Endometrial microvascular endothelial cells (primary cell): ENCODE results near the gene TMEM212. TPM values are rescaled to one million over a fixed set of nuclear protein-coding genes. Genes with fewer than 3 reads are reported as not detected.

ENCODE experiments used
- in situ Hi-C: cut with HindIII; loops from 2 replicates; pipeline ENCODE4 v1.10.0; 2017; ENCODE audit warnings: low sequenced_read_pairs, low pct_unique_long_range_greater_than_20kb; ENCODE audit errors: inconsistent ontology term
- total RNA-seq: library from RNA; depleted of rRNA; stranded (reverse); fragments of >200 nt; gene quantifications from one replicate; pipeline ENCODE4 v1.2.3, GENCODE V29; 2015; ENCODE audit errors: inconsistent ontology term

Gene TMEM212
- total RNA-seq, 1 donor from 2014 or later, result not detected

DNA sequence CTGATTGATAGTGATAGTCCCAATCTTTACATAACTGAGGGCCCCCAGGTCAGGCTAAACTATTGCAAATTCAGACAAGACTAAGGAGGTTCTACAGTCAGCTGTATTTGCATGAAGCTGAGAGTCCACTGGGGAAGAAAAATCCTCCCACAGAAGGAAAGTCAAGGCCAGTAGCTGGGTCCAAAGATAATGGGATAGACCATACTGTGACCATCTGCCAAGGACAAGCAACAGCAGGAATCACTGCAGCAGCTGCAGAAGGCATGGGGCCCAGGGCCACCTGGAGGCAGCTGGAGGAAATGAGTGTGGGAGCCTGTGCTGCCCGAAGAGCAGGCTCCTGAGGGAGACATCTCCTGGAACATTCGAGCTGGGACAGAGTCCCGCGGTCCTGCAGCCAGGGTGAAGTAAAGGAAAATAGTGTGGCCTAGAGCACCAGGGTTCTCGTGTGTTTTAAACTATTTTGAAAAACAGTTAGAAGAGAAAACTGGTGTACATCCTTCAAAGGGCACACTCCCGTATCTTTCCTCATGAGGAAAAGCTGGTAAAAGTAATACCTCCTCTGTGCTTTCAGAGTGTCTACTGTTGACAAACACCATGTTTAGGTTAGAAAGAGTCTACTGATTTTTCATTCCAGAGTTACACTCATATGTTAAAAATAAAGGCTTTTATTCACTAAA, 13.2 kb upstream of the TMEM212 start:
- in situ Hi-C loops, result no loop called here

DNA sequence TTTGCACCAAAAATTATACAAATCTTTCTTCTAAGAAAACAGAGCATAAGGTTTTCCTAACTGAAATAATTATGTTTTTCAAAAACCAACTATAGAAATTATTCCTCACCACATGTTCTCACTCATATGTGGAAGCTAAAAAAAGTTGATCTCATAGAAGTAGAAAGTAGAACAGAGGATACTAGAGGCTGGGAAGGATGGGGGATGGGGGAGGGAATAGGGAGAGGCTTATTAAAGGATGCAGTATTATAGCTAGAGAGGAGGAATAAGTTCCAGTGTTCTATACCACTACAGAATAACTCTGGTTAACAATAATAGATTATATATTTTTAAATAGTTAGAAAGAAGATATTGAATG, 12.7 kb upstream of the TMEM212 start:
- in situ Hi-C loops, result no loop called here

DNA sequence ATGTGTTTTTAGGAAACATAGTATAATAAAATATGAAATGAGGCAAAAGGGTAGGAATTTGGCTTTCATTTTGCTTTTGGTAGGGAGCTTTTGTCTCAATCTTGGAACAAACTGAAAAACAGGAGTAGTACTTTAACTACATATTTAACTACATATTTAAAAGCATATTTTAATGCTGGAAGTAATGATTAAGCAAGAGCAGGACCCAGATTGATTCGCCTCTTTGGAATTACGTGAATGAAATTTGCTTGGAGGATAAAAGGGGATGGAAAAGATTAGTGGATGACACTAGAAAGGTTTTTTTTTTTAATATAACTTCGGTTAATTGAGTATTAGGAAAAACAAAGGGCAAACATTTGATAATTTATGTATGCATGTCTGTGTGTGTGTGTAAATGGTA, 11.2 kb upstream of the TMEM212 start:
- in situ Hi-C loops, result no loop called here

DNA sequence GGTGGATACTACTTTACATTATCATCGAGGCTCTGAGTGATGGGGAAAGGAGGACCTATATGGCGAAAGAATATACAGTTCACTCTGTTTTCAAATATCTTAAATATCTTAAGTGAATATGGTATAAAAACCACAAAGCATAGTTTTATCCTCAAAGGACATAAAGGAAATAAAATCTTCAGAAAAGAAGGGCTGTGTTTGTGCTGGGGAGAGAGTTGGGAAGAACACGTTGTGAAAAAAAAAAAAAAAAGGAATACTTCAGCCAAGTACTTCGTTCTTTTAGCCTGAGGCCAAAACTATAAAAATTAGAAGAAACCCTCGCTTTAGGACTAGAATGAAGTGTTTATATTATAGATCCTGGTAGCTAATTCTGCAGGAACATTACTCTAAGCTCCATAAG, 10.2 kb upstream of the TMEM212 start:
- in situ Hi-C loops, result no loop called here

DNA sequence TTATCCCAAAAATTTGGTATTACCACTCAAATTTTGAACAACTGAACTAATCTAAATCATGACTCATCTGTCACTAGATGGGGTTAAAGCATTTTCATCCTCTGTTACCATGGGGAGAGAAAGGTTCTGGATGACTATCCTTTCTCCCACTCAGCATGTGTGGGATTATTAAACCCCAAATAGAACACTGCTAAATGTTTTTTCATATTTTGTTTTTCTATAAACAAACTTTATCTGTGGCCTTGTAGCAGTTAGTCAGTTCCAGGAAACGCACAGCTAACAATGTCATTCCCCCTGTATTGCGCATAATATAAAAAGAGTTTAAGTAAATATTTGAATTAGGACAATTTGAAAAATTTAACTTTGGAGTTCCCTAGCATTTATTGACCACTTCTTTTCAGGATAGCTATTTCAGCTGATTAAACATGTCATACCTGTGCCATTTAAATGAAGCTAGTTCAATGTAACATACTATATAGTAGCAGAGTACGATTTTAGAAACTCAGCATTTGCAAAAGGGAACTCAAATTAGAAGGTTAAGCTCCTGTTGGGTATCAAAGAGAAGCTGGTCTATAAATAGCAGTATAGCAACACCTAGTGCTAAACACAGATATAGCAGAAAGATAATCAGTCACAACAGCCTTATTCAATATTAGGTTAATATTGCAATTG, 9.2 kb upstream of the TMEM212 start:
- in situ Hi-C loops, result no loop called here

DNA sequence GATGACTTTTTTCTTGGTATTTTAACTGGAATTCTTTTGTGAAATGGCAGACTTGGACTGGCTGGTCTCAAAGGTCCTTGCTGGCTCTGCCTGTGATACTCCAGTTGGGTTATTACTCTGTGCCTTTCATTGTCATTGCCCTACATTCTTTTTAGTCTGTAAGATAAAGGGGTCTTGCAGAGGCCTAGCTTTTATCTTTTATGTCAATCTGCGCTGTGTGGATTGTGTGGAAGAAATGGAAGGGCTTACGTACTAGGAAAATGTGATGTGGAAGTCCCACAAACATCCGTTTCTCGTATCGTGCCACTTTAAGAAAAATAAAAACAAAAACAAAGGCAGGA, 8.7 kb upstream of the TMEM212 start:
- in situ Hi-C loops, result no loop called here

DNA sequence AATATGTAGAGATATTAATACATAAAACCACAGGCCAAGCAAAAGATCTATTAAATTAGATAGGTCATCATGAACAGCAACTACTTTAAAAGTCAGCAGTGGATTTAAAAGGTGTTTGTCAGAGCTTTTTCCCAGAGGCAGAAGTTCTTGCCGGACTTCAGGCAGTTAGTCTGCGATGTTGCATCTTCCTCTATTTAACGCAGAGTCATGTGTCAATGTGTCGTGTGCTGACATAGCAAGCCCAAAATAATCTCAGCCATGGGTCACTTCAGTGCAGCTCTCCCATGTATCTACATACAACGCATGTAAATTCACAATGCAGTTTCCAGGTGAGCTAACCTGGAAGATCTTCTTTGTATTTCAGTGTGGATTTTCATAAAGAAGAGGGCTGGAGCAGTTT, 8.0 kb upstream of the TMEM212 start:
- in situ Hi-C loops, result no loop called here

DNA sequence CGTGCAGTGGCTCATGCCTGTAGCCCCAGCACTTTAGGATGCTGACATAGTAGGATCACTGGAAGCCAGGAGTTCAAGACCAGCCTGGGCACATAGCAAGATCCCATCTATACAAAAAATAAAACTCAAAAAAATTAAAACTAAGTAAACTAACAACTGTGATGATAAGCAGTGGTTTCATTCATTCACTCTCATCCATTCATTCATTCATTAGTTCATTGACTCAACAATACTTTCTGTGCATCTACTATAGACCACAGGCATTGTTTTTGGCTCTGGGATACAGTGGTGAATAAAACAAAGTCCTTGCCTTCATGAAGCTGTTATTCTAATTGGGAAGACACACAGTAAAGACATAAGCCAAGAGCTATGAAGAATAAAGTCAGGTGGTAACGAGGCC, 7.5 kb upstream of the TMEM212 start:
- in situ Hi-C loops, result no loop called here

DNA sequence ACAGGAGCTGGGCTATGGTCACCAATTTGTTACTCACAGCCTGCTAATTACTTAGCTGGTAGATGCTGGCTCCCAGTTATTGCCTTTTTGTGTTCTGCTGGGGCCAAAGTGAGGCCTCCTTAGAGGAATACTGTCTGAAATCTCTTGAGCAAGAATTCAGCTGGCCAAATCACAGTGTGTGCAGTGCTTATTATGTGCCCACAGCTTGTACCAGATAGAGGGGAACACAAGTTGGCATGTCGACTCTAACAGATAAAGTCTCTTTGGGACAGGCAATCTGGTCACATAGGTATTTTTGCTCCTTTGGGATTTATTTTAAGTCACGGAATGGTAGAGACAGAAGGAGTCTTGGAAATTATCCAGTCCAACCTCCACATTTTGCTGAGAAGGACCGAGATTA, 6.3 kb upstream of the TMEM212 start:
- in situ Hi-C loops, result no loop called here

DNA sequence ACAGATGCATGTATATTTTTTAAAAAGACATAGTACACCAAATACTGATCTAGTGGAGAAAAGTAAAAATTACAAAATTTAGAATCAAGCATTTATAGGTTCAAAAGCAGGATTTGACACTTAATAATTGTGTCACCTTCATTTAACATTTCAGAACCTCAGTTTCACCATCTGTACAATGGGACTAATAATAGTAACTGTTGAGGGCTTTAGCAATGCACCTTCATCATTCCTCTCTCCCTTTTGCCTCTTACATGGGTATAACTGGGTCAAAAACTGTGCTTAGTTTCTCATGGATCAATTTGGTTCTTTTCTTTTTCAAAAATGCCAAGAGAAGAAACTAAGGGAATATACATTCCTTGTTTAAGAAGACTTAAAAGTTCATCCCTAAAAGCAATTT, 5.5 kb upstream of the TMEM212 start:
- in situ Hi-C loops, result no loop called here

DNA sequence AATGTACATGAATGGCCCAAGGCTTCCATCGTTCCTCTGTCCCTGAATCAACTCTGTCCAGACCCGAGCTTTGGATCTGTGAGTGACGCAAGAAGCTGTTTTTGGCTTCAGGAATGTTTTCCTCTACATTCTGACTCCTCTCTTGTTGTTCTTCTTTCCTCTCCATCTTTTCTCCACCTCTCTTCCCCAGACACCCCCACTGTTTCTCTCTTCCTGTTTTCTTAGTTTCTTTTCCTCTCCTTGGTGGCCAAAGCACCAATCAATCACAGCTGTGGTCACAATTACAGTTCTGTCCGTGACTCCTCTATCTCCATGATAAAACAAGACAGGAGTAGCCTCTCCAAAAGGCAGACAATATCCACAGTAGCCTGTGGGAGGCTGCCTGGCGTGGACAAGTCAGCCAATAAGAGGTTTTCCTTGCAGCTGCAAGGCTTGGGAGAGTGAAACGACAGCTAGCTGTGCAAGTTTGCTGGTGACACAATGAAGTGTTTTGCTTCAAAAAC, 4.9 kb upstream of the TMEM212 start:
- in situ Hi-C loops, result no loop called here

DNA sequence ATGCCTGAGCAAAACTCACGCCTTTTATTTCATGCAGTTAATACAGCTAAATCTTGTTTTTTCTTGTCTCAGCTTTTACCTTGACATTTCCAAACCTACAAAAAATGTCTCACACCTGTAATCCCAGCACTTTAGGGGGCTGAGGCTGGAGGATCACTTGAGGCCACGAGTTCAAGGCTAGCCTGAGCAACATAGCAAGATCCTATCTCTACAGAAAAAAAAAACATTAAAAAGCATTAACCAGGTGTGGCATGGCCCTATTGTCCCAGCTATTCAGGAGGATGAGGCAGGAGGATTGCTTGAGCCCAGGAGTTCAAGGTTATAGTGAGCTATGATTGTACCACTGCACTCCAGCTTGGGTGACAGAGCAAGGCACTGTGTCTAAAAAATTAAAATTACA, 3.9 kb upstream of the TMEM212 start:
- in situ Hi-C loops, result no loop called here

DNA sequence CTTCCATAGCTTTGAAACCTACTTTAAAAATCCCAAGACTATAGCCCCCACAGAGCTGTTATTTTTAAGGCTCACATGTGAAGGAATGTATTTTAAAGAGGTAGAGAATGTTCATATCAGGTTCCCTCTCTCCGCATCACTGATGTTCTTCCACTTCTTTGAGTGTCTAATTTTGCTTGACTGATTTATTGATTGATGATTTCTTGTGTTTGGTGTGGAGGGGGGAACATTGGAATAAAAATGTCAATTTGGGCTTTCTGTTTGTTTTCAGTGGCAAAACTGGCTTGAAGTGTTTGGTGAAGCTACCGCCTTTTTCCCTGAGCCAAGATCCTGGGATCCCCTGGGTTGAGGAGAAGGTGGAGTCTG, 2.7 kb upstream of the TMEM212 start:
- in situ Hi-C loops, result no loop called here

DNA sequence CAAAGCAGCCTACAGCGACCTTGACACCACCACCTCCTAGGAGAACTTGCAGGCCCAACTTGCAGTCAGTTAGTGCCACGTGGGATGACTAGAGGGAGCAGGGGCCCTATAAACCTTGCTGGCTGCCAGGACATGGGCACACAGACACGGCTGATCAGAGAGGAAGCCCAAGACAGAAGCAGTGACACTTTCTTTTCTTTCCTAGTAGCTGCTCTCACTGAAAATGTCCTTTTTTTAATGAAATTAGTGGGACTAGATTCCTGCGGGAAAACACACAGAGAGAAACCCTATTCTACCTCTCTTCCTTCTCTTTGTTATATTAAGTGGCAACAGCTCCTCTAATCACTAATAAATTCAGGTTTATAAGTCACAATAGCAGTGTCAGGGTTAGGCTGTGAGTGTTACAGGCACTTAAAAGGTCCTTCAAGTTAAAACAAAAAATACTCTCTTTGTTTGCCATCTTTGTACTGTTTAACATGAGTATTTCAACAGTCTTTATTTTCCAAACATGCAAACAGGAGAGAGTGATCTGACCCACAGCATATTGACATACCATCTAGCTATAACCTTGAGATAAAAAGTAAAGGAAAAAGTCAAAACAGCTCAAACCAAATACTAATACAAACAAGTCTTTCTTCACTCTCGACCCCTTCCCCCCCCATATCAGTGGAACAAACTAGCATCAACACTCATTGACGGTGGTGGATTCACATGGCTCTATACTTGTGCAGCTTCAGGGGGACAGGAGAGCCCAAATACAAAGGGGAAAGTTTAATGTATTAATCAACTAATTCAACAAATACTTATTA, 2.1 kb upstream of the TMEM212 start:
- in situ Hi-C loops, result no loop called here

DNA sequence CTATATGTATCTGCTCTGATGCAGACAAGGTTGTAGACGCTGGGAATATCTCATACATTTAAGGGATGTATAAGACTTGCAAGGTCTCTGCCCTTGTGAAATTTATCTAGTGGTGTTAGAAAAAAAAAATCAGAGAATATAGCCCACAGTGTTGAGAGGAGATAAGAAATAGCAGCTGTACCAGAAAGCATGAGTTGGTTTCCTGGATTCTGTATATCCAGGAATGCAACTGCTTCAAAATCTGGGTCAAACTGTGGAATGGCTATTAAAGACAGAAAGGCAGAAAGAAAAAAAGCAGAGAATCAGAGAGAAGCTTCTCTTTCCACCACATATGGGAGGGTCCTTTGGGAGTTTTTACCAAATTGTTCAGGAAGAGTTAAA, 1.5 kb upstream of the TMEM212 start:
- in situ Hi-C loops, result no loop called here

DNA sequence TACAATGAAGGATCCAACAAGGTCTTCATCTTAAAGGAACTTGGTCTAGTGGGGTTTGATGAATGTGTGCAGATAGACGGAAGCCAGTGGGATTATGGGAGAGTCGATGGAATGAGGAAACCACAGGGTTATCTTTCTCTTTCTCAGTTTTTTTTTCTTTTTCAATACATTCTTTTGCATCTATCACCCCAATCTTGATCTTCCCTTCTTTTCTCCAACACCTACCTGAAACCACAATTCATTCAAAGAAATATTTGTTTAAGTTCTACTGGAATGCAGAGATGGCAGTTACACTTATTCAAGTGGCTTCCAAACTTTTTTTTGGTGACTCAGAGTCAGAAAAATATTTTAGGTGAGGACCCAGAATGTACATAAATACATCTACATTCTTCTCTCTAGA, 1.7 kb downstream of the TMEM212 start:
- in situ Hi-C loops, result no loop called here

DNA sequence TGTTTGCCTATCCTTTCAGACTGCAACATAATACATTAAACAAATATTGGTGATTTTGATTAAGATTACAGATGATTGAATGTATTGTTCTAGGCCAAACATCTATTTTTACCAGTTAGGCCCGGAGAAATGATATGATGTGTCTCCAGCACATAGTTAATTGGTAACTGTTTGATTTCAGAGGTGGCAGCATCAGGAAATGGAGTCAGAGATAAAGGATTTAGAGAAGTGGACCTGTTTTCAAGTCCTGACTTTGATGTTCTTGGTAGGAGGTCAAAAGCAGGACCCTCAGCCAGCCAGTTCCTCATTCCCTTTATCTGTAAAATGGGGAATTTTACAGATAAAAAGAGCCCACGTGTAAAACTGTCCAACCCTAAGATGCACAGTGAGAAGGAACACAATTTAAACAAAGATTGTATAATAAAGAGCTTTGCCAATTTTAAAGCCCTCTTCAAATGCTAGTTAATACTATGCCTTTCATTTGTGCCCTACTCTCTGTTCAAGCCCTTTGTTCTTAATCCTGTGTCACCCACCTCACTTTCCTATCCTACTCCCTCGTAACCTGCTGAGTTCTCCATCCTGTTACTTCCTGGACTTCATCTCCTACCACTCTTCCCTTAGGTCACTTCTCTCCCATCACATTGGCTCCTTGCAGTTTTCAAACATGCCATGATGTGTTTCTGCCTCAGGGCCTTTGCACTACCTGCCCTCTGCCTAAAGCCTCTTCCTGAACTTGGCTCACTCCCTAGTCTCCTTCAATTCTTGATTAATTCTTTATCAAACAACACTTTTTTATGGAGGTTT, 2.5 kb downstream of the TMEM212 start:
- in situ Hi-C loops, result no loop called here

DNA sequence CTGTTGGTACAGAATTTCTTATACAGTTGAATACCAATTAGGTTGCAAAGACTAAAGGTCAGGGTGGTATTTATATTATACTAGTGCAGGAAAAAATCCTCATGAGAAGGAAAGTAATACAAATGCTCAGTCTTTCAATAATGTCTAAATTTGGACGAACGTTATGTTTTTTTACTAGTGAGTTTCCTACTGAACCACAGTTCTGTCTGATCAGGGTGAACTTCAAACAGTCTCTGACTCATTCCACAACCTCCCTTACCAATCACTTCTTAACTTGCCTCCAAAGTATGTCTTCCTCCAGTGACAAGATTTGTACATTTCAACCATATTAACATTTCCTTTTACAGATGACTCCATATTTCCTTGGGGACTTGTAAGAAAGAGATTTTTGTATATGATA, 3.4 kb downstream of the TMEM212 start:
- in situ Hi-C loops, result no loop called here

DNA sequence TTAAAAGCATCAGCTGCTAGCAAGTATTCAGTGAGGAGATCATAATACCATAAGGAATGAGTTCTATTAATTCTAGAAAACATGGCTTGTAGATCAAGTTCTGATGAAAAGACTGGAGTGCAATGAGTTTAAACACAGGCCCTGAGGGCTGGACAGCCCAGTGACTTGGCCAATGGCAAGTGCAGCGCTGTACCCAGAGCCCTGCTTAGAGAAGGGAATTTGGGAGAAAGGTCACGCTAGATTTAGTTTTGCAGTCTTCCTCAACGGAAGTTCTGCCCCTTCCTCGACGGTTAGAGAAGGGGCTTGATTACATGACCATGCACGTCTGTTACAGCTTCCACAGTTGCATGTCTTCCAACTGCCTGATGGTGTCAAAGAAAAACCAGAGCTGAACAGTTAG, 4.0 kb downstream of the TMEM212 start:
- in situ Hi-C loops, result no loop called here
